Natural killer cell (primary cell): ENCODE data around the gene PIEZO1. TPM values are rescaled to one million over a fixed set of nuclear protein-coding genes. Genes with fewer than 3 reads are reported as not detected.

ENCODE experiments used
- ATAC-seq, 3 donors: fragments of 150-1000 bp in 2 of 3; fragments of 200-7000 bp in 1 of 3; cut with Tn5 transposase; 1 replicate in 1 of 3; 2 replicates in 2 of 3; pipeline ENCODE4 v1.10.0; 2021; ENCODE audit warnings: mild to moderate bottlenecking in 2 of 3, moderate library complexity in 2 of 3
- DNase-seq, 2 donors: peaks; one replicate each; pipeline versions ENCODE4 v3.0.0 to v3.0.0-alpha.2; 2013 to 2021; ENCODE audit warnings: mixed read lengths in 1 of 2
- H3K27ac ChIP-seq: one replicate; pipeline ENCODE4 v1.5.1; 2013; ENCODE audit warnings: mild to moderate bottlenecking, low read length
- H3K27me3 ChIP-seq: one replicate; pipeline ENCODE4 v1.6.1; 2013; ENCODE audit warnings: low read length; ENCODE audit not compliant: control insufficient read depth, insufficient read depth
- H3K36me3 ChIP-seq: one replicate; pipeline ENCODE4 v1.6.1; 2013; ENCODE audit warnings: low read length; ENCODE audit not compliant: control insufficient read depth, insufficient read depth
- H3K4me1 ChIP-seq: one replicate; pipeline ENCODE4 v1.6.1; 2013; ENCODE audit warnings: low read length; ENCODE audit not compliant: control insufficient read depth, insufficient read depth
- H3K4me3 ChIP-seq: one replicate; pipeline ENCODE4 v1.5.1; 2013; ENCODE audit warnings: low read length
- H3K9me3 ChIP-seq: one replicate; pipeline ENCODE4 v1.6.1; 2013; ENCODE audit warnings: low read length; ENCODE audit not compliant: control insufficient read depth, insufficient read depth
- H3K27ac Mint-ChIP-seq, 2 donors: one replicate each; pipeline ENCODE4 v1.8.0; 2022; ENCODE audit warnings: mild to moderate bottlenecking in 2 of 2, mixed read lengths in 2 of 2, moderate library complexity in 1 of 2
- H3K27me3 Mint-ChIP-seq, 2 donors: one replicate each; pipeline ENCODE4 v1.8.0; 2022; ENCODE audit warnings: low read depth in 2 of 2, mixed read lengths in 2 of 2
- H3K36me3 Mint-ChIP-seq: one replicate; pipeline ENCODE4 v1.8.0; 2022; ENCODE audit warnings: mixed read lengths
- H3K4me1 Mint-ChIP-seq, 2 donors: one replicate each; pipeline ENCODE4 v1.8.0; 2022; ENCODE audit warnings: mixed read lengths in 2 of 2
- H3K4me3 Mint-ChIP-seq: one replicate; pipeline ENCODE4 v1.8.0; 2022; ENCODE audit warnings: mild to moderate bottlenecking, moderate library complexity, mixed read lengths
- H3K9me3 Mint-ChIP-seq, 2 donors: one replicate each; pipeline ENCODE4 v1.8.0; 2022; ENCODE audit warnings: mixed read lengths in 2 of 2
- CTCF ChIP-seq: fragments of 200-600 bp; IDR thresholded peaks from one replicate; pipeline ENCODE4 v1.8.0; 2022; ENCODE audit warnings: antibody characterized with exemption
- WGBS: methylation state at CpG from one replicate; pipeline ENCODE4 v1.1.7; 2013; ENCODE audit warnings: missing lambda C conversion rate; ENCODE audit not compliant: insufficient coverage; 5-methylcytosine and 5-hydroxymethylcytosine counted together
- intact Hi-C: fragments of 100-400 bp; cut with micrococcal nuclease; formaldehyde crosslinking; loops from one replicate; pipeline ENCODE4 v1.14.2; 2022
- total RNA-seq, 4 donors: library from RNA; stranded (reverse); fragments of 120-200 nt in 1 of 4; gene quantifications; one replicate each; pipeline versions ENCODE4 v1.2.3 to v1.2.4, GENCODE V29; 2013 to 2022

The PIEZO1 gene
- total RNA-seq, 3 donors from 2014 or later (not counting 1 experiment from before 2014, with no cell fraction given) = 172 to 197 (median 183) TPM

GRCh38 chr16:88764913-88765349, 20.1 kb downstream of the PIEZO1 start:
- Mint-ChIP-seq H3K27me3 (no peaks in the 10 kb centered on the region), H3K4me1 (peaks cover 24 to 28% of the 10 kb centered on the region in 2 donors), H3K36me3 (no peaks in the 10 kb centered on the region), H3K9me3 (no peaks in the 10 kb centered on the region), H3K4me3 (no peak overlapping the region), H3K27ac (no peak overlapping the region)
- DNase-seq (no peak), ATAC-seq (no peak)
- peaks cover 59% of the 10 kb centered on the region for H3K4me1 ChIP-seq
- H3K27ac ChIP-seq = no peak overlapping the region
- 94% methylated on average over 7 of the region's 9 CpGs for WGBS
- H3K36me3 ChIP-seq = peaks cover 9% of the 10 kb centered on the region
- H3K27me3 ChIP-seq = no peaks in the 10 kb centered on the region
- no peak overlapping the region for H3K4me3 ChIP-seq
- H3K9me3 ChIP-seq = no peaks in the 10 kb centered on the region
- TF ChIP-seq CTCF = no peak
- intact Hi-C loops = no loop called here

- Mint-ChIP-seq H3K36me3 (no peaks in the 10 kb centered on the region), H3K27ac (no peak overlapping the region), H3K4me1 (peaks cover 20 to 26% of the 10 kb centered on the region in 2 donors), H3K9me3 (no peaks in the 10 kb centered on the region), H3K4me3 (no peak overlapping the region), H3K27me3 (no peaks in the 10 kb centered on the region)
- Histone ChIP-seq H3K4me3 (no peak overlapping the region), H3K4me1 (peaks cover 59% of the 10 kb centered on the region), H3K27ac (no peak overlapping the region), H3K9me3 (no peaks in the 10 kb centered on the region), H3K36me3 (peaks cover 9% of the 10 kb centered on the region), H3K27me3 (no peaks in the 10 kb centered on the region)
- TF ChIP-seq CTCF = no peak
- intact Hi-C loops = no loop called here
- ATAC-seq (no peak), DNase-seq (no peak)
- WGBS = 97% methylated on average over 19 of the region's 19 CpGs
Observed at GRCh38 chr16:88764080-88764479, 20.9 kb downstream of the PIEZO1 start.

GRCh38 chr16:88763502-88764053, 21.4 kb downstream of the PIEZO1 start:
- DNase-seq (no peak), ATAC-seq (no peak)
- no peak overlapping the region for H3K4me3 ChIP-seq
- TF ChIP-seq CTCF = no peak
- no peaks in the 10 kb centered on the region for H3K9me3 ChIP-seq
- H3K9me3 Mint-ChIP-seq = no peaks in the 10 kb centered on the region
- peaks cover 58% of the 10 kb centered on the region for H3K4me1 ChIP-seq
- intact Hi-C loops = no loop called here
- H3K27me3 Mint-ChIP-seq = no peaks in the 10 kb centered on the region
- no peak overlapping the region for H3K27ac ChIP-seq
- H3K27me3 ChIP-seq = no peaks in the 10 kb centered on the region
- peaks cover 22 to 27% of the 10 kb centered on the region in 2 donors for H3K4me1 Mint-ChIP-seq
- H3K36me3 Mint-ChIP-seq = no peaks in the 10 kb centered on the region
- no peak overlapping the region for H3K4me3 Mint-ChIP-seq
- H3K27ac Mint-ChIP-seq = no peak overlapping the region
- WGBS = 92% methylated on average over 14 of the region's 14 CpGs
- peaks cover 9% of the 10 kb centered on the region for H3K36me3 ChIP-seq

GRCh38 chr16:88762941-88763340, 22.1 kb downstream of the PIEZO1 start:
- peaks cover 58% of the 10 kb centered on the region for H3K4me1 ChIP-seq
- Mint-ChIP-seq H3K36me3 (no peaks in the 10 kb centered on the region), H3K9me3 (no peaks in the 10 kb centered on the region), H3K4me3 (no peak overlapping the region), H3K27ac (no peak overlapping the region), H3K27me3 (no peaks in the 10 kb centered on the region), H3K4me1 (peaks cover 27 to 34% of the 10 kb centered on the region in 2 donors)
- H3K27ac ChIP-seq = no peak overlapping the region
- WGBS = 94% methylated on average over 10 of the region's 10 CpGs
- ATAC-seq (no peak), DNase-seq (no peak)
- TF ChIP-seq CTCF = no peak
- peaks cover 9% of the 10 kb centered on the region for H3K36me3 ChIP-seq
- H3K9me3 ChIP-seq = no peaks in the 10 kb centered on the region
- no peaks in the 10 kb centered on the region for H3K27me3 ChIP-seq
- H3K4me3 ChIP-seq = no peak overlapping the region
- intact Hi-C loops = no loop called here
